ENCODE data around the gene FABP1. TPM values are rescaled to one million over a fixed set of nuclear protein-coding genes. Genes with fewer than 3 reads are reported as not detected.
A peak's percentile ranks its signal among the peaks of the same experiment; 100 is the strongest.

Gene FABP1
- total RNA-seq, 4 donors from 2014 or later, result not detected

DNA sequence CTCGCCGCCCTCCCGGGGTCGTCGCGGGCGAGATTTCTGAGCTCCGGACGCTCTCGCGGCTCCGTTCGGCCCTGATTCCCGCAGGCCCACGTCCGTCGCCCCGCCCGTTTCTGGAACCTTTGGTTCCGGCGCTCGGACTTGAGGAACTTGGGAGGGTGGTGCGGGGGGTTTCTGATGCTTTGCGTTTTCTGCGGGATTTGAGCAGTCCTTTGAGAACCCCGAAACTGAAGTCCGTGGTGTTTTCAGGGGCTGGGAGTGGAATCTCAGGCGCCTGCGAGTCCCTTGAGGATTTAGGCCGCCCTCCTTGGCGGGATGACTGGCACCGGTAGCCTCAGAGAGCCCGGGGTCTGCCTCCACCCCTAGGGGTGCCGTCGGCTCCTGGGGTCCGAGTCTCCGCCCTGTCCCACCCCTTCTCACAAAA is 42.6 kb upstream of the FABP1 start:
- peaks cover 0 to 24% (median 7%) of the 10 kb centered on the region in 3 donors for H3K4me1 ChIP-seq
- no peaks in the 10 kb centered on the region for H3K9me3 ChIP-seq
- TF ChIP-seq, protein P1, sequence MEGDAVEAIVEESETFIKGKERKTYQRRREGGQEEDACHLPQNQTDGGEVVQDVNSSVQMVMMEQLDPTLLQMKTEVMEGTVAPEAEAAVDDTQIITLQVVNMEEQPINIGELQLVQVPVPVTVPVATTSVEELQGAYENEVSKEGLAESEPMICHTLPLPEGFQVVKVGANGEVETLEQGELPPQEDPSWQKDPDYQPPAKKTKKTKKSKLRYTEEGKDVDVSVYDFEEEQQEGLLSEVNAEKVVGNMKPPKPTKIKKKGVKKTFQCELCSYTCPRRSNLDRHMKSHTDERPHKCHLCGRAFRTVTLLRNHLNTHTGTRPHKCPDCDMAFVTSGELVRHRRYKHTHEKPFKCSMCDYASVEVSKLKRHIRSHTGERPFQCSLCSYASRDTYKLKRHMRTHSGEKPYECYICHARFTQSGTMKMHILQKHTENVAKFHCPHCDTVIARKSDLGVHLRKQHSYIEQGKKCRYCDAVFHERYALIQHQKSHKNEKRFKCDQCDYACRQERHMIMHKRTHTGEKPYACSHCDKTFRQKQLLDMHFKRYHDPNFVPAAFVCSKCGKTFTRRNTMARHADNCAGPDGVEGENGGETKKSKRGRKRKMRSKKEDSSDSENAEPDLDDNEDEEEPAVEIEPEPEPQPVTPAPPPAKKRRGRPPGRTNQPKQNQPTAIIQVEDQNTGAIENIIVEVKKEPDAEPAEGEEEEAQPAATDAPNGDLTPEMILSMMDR (IDR thresholded peaks at IDR 0.05), result no peak
- no peak for TF ChIP-seq POLR2A (IDR thresholded peaks at IDR 0.05)
- H3K4me3 ChIP-seq, result peak overlapping the region; percentile 33 to 89 (median 62)
- no peaks in the 10 kb centered on the region for H3K27me3 ChIP-seq
- no peaks in the 10 kb centered on the region for H3K36me3 ChIP-seq
- intact Hi-C loops (cut with DNase I), result no loop called here
- 1 to 20% methylated on average over 5 to 13 of the region's 37 CpGs for WGBS, 2 donors
- H3K27ac ChIP-seq, result peak overlapping the region in 3 of 4 donors; percentile 83 to 93 (median 89)
- no peak for DNase-seq

DNA sequence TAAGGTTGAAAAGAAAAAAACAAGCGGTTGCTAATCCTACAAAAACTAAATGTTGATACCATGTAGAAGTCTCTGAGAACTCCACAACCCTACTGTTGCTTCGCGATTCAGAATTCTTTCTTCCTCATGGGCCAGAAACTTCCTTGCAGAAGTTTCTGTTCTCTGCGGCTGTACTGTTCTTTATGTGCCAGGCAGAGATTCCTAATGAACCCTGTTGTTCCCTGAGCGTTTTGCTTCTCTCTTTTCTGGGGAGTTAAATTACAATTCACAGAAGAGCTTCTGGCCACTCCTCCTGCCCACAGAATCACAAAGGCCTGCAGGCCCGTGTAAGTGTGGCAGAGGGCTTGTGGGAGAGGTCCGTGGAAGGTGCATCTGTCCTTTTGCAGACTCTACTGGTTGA is 40.5 kb upstream of the FABP1 start:
- Histone ChIP-seq H3K27ac (peak overlapping the region in 3 of 4 donors; percentile 66 to 83 (median 79)), H3K9me3 (no peaks in the 10 kb centered on the region), H3K4me1 (peaks cover 0 to 30% (median 14%) of the 10 kb centered on the region in 3 donors), H3K36me3 (no peaks in the 10 kb centered on the region), H3K4me3 (no peak overlapping the region), H3K27me3 (no peaks in the 10 kb centered on the region)
- no peak for DNase-seq
- intact Hi-C loops (cut with DNase I), result no loop called here
- WGBS, 2 donors, result 78 to 91% methylated on average over 5 to 7 of the region's 7 CpGs
- TF ChIP-seq, protein P1 (IDR thresholded peaks at IDR 0.05), result no peak
- no peak for TF ChIP-seq POLR2A (IDR thresholded peaks at IDR 0.05)

DNA sequence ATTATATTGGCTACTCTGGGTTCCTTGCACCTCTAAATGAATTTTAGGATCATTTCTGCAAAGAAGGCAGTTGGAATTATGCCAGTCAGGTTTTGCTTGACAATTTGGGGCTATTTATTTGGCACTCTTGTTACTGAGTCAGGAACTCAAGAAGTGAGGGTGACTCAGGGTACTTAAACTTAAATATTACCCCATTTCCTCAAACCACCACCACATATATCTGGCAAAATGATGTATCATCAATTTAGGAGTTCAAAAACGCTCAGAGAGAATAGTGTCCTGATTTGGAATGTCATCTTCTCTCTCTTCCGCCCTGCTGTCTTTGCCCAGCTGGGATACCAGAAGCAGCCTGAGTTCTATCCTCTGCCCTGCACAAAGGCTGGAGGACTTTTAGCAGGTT is 39.9 kb upstream of the FABP1 start:
- no peaks in the 10 kb centered on the region for H3K9me3 ChIP-seq
- H3K4me1 ChIP-seq, result peaks cover 0 to 30% (median 14%) of the 10 kb centered on the region in 3 donors
- no peaks in the 10 kb centered on the region for H3K36me3 ChIP-seq
- WGBS, 2 donors, result 61 to 74% methylated on average over 2 of the region's 2 CpGs
- H3K27ac ChIP-seq, result peak overlapping the region in 3 of 4 donors; percentile 66 to 83 (median 79)
- TF ChIP-seq, protein P1 (IDR thresholded peaks at IDR 0.05), result no peak
- TF ChIP-seq POLR2A (IDR thresholded peaks at IDR 0.05), result no peak
- no peaks in the 10 kb centered on the region for H3K27me3 ChIP-seq
- intact Hi-C loops (cut with DNase I), result no loop called here
- no peak overlapping the region for H3K4me3 ChIP-seq
- DNase-seq, result no peak

DNA sequence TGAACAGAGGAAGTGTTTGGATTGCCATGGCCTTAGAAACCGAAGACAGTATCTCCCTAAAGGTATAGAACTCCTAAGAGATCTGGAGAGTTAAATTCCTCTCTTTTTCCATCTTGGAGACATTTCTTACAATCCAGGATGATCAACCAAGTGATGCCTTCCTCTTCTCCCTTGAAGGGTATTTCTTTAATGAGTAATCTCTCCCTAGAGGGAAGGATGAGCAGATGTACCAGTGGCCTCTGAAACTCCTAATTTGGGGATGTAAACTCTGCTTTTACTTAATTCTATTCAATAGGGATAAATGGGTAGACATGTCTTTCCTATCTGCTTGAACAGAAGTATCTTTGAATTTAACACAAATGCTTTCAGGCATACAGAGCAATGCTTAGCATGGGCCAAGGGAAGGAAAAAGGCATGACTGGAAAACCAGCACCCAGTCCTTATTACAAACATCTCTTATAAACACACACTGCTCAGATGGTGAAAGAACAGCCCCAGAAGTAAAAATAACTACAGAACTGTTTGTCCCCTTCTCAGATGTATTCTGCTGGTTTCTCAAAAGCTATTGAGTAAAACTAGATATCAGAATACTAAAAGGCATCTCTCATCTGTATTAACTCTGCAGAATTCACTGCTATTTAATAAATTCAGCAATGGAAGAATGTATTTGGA is 37.6 kb upstream of the FABP1 start:
- intact Hi-C loops (cut with DNase I), result no loop called here
- peak overlapping the region in 3 of 4 donors; percentile 78 to 83 (median 79) for H3K27ac ChIP-seq

More for the DNA sequence above, 37.6 kb upstream of the FABP1 start:
- 0% methylated on average over 1 of the region's 1 CpG for WGBS, 2 donors
- Histone ChIP-seq H3K27me3 (no peaks in the 10 kb centered on the region), H3K4me3 (no peak overlapping the region), H3K36me3 (no peaks in the 10 kb centered on the region), H3K4me1 (peaks cover 0 to 22% (median 7%) of the 10 kb centered on the region in 3 donors), H3K9me3 (no peaks in the 10 kb centered on the region)
- no peak for TF ChIP-seq POLR2A (IDR thresholded peaks at IDR 0.05)
- TF ChIP-seq, protein P1 (IDR thresholded peaks at IDR 0.05), result no peak
- DNase-seq, result no peak
